ENCODE results near the gene USP54.

GRCh38 chr10:73625884-73626752 lies 35.0 kb upstream of the USP54 start:
- TF ChIP-seq, protein P1, sequence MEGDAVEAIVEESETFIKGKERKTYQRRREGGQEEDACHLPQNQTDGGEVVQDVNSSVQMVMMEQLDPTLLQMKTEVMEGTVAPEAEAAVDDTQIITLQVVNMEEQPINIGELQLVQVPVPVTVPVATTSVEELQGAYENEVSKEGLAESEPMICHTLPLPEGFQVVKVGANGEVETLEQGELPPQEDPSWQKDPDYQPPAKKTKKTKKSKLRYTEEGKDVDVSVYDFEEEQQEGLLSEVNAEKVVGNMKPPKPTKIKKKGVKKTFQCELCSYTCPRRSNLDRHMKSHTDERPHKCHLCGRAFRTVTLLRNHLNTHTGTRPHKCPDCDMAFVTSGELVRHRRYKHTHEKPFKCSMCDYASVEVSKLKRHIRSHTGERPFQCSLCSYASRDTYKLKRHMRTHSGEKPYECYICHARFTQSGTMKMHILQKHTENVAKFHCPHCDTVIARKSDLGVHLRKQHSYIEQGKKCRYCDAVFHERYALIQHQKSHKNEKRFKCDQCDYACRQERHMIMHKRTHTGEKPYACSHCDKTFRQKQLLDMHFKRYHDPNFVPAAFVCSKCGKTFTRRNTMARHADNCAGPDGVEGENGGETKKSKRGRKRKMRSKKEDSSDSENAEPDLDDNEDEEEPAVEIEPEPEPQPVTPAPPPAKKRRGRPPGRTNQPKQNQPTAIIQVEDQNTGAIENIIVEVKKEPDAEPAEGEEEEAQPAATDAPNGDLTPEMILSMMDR (IDR thresholded peaks at IDR 0.05; ENCODE audit: low read depth, low read length, poor library complexity, severe bottlenecking): no peak
- no peak for TF ChIP-seq EZH2phosphoT487 (IDR thresholded peaks at IDR 0.05; ENCODE audit: borderline replicate concordance, low read length)

Measured in DOHH2 (cell line).